Activated CD8-positive, alpha-beta memory T cell treated with anti-CD3 and anti-CD28 coated beads for 4 hours (primary cell): Measurements from ENCODE around the gene ASPG.

Source experiments
- DNase-seq, 2 donors: peaks; one replicate each; pipeline ENCODE4 v3.0.0-alpha.2; 2020; ENCODE audit warnings: low read depth in 2 of 2

The ASPG gene

GRCh38 chr14:104162495-104162894 is 77.0 kb downstream of the ASPG start:
- DNase-seq, result no peak

DNA sequence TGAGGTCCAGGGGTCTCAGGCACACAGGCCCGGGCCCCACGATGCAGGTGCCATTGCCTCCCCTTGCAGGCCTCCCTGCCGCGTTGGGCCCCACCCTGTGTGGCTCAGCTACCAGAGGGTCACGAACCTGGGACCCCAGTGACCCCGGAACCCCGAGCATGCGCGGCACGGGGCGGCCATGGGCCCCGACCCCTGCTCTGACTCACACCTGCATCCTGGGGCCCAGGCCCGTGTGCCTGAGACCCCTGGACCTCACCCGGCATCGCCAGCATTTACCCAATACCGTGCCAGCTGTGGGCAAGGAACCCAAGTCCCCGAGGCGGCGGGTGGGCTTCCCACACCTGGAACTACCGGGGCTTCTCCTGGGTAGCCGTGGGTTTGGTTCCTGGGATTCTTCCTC is 78.0 kb downstream of the ASPG start:
- no peak for DNase-seq

DNA sequence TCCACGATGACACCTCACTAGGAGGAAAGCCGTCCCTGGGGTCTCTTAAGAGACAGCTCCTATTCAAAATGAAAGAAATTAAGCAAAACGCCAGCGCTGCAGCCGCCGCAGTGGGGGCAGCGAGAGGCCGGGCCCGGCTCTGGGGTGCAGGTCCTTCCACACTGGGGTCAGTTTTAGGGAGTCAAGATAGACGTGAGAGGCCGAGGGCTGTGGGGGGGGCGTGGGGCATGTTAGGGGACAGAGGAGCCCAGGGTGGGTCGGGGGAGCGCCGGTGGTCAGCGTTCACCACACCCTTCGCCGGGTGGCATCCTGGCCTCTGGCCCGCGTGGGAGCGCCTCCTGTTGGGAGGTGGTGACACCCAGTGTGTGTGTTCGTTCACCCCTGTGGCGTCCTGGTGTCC is 78.5 kb downstream of the ASPG start:
- no peak for DNase-seq

GRCh38 chr14:104164512-104164911 is 79.0 kb downstream of the ASPG start:
- no peak for DNase-seq
